GM23338 (cell line): ENCODE measurements around the gene MEF2A. TPM values are rescaled to one million over a fixed set of nuclear protein-coding genes. Genes with fewer than 3 reads are reported as not detected.

Experiments
- ATAC-seq: fragments of 200-7000 bp; cut with Tn5 transposase; 3 replicates; pipeline ENCODE4 v1.9.1; 2020
- DNase-seq: peaks from one replicate; pipeline ENCODE4 v3.0.0-alpha.2; 2015; ENCODE audit warnings: low spot score
- H2AFZ ChIP-seq: fragments of 200-600 bp; sonication (generic); 2 replicates; pipeline ENCODE4 v1.8.0; 2016; ENCODE audit warnings: antibody characterized with exemption, mild to moderate bottlenecking, moderate library complexity
- H3F3A ChIP-seq: fragments of 200-600 bp; sonication (generic); replicated peaks from 2 replicates; pipeline ENCODE4 v1.8.0; 2017; ENCODE audit warnings: antibody characterized with exemption, mixed run types, low read depth
- H3K27ac ChIP-seq: fragments of 200-600 bp; sonication (generic); 2 replicates; pipeline ENCODE4 v1.6.1; 2016; ENCODE audit warnings: low read depth
- H3K27me3 ChIP-seq: fragments of 200-600 bp; sonication (generic); 2 replicates; pipeline ENCODE4 v1.8.0; 2016; ENCODE audit warnings: mild to moderate bottlenecking, mixed run types, moderate library complexity; ENCODE audit not compliant: insufficient read depth
- H3K36me3 ChIP-seq: fragments of 200-600 bp; sonication (generic); 2 replicates; pipeline ENCODE4 v1.8.0; 2016; ENCODE audit warnings: mild to moderate bottlenecking; ENCODE audit not compliant: insufficient read depth
- H3K4me1 ChIP-seq: fragments of 200-600 bp; sonication (generic); 2 replicates; pipeline ENCODE4 v1.8.0; 2016; ENCODE audit warnings: mild to moderate bottlenecking, moderate library complexity; ENCODE audit not compliant: insufficient read depth
- H3K4me2 ChIP-seq: fragments of 200-600 bp; sonication (generic); 2 replicates; pipeline ENCODE4 v1.7.1; 2017; ENCODE audit warnings: mixed run types
- H3K4me3 ChIP-seq: fragments of 200-600 bp; sonication (generic); 2 replicates; pipeline ENCODE4 v1.6.1; 2016; ENCODE audit warnings: mixed run types
- H3K79me2 ChIP-seq: fragments of 200-600 bp; sonication (generic); replicated peaks from 2 replicates; pipeline ENCODE4 v1.8.0; 2017; ENCODE audit warnings: mild to moderate bottlenecking; ENCODE audit not compliant: insufficient read depth
- H3K9me2 ChIP-seq: fragments of 200-600 bp; sonication (generic); 2 replicates; pipeline ENCODE4 v1.8.0; 2017; ENCODE audit not compliant: insufficient read depth
- H4K20me1 ChIP-seq: fragments of 200-600 bp; sonication (generic); replicated peaks from 2 replicates; pipeline ENCODE4 v1.8.0; 2017; ENCODE audit warnings: mild to moderate bottlenecking; ENCODE audit not compliant: insufficient read depth
- H3K27ac Mint-ChIP-seq: 2 replicates; pipeline ENCODE4 v1.8.0; 2020; ENCODE audit warnings: inconsistent platforms, mild to moderate bottlenecking, moderate library complexity, mixed read lengths
- H3K27me3 Mint-ChIP-seq: 3 replicates; pipeline ENCODE4 v1.8.0; 2022; ENCODE audit warnings: low read depth, mild to moderate bottlenecking, moderate library complexity, mixed read lengths, inconsistent platforms; ENCODE audit not compliant: insufficient read depth, poor library complexity
- H3K36me3 Mint-ChIP-seq: 3 replicates; pipeline ENCODE4 v1.8.0; 2021; ENCODE audit warnings: low read depth, mild to moderate bottlenecking, inconsistent platforms, moderate library complexity, mixed read lengths
- H3K4me1 Mint-ChIP-seq: 3 replicates; pipeline ENCODE4 v1.8.0; 2020; ENCODE audit warnings: mild to moderate bottlenecking, inconsistent platforms, mixed read lengths
- H3K4me3 Mint-ChIP-seq: 3 replicates; pipeline ENCODE4 v1.8.0; 2021; ENCODE audit warnings: moderate library complexity, mild to moderate bottlenecking, inconsistent platforms, mixed read lengths
- H3K9me3 Mint-ChIP-seq: 3 replicates; pipeline ENCODE4 v1.8.0; 2020; ENCODE audit warnings: moderate library complexity, mild to moderate bottlenecking, inconsistent platforms, mixed read lengths
- EZH2 ChIP-seq: fragments of 200-600 bp; sonication (generic); IDR thresholded peaks from one replicate; pipeline ENCODE4 v1.8.0; 2017; ENCODE audit warnings: antibody characterized with exemption, mild to moderate bottlenecking, low read depth; ENCODE audit not compliant: unreplicated experiment
- NANOG ChIP-seq: IDR thresholded peaks from 2 replicates; pipeline ENCODE4 v1.6.1; 2016; ENCODE audit warnings: antibody characterized with exemption, borderline replicate concordance
- ZNF114 ChIP-seq: fragments of 250-450 bp; sonication (Bioruptor Pico); IDR thresholded peaks from 2 replicates; pipeline ENCODE4 v1.5.0; 2020; ENCODE audit warnings: mild to moderate bottlenecking, moderate library complexity
- polyA plus RNA-seq: library from polyadenylated mRNA; unstranded; fragments of >200 nt; fragmentation: Nextera tagmentation; extraction: Ambion mirVana; gene quantifications from 2 replicates; pipeline ENCODE4 v1.2.1, GENCODE V29; 2016
- total RNA-seq: library from RNA; depleted of rRNA; stranded (reverse); fragments of >200 nt; shearing (Covaris generic); gene quantifications from 2 replicates; pipeline ENCODE4 v1.2.3, GENCODE V29; 2014
- TF ChIP-seq, protein P1 (sequence below): fragments of 250-450 bp; sonication (Bioruptor Pico); IDR thresholded peaks from 2 replicates; pipeline ENCODE4 v1.5.0; 2020; ENCODE audit warnings: mild to moderate bottlenecking, moderate library complexity
- TF ChIP-seq, protein P2 (sequence below): IDR thresholded peaks from one replicate; pipeline ENCODE4 v1.6.1; 2018; ENCODE audit warnings: antibody characterized with exemption; ENCODE audit not compliant: unreplicated experiment

Gene MEF2A
- total and polyA plus RNA-seq, 2 experiments from 2014 or later: 20.3 to 42.3 TPM

DNA sequence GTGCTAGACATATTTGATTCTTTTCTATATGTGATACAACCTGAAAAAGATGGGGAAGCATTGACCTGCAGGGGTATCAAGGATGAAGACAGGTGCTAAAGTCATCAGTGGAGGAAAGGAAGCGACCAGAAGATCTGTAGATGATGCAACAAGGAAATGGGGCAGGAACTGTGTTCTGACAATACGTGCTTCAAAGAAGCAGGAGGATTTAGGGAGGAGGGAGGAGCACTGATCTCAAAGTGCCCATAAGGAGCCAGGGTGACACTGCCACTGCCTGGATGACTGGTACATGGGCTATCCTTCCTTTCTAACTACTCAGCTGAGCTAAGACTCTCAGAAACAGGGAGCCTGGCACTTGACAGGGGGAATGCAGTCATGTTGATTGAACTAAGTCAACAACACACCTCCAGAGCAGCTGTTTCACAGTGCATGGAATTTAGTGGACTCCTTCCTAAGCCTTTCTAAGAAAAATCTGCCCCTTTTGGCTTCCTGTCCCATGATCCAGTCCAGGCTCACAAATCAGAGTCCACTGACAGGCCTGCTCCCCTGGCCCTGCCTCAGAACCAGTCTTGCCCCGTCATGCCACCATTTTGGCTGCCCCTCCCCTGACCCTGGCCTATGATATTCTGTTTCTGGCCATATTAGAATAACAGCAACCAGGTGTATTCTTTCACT lies 155.5 kb downstream of the MEF2A start (continued):
- TF ChIP-seq, protein P1, sequence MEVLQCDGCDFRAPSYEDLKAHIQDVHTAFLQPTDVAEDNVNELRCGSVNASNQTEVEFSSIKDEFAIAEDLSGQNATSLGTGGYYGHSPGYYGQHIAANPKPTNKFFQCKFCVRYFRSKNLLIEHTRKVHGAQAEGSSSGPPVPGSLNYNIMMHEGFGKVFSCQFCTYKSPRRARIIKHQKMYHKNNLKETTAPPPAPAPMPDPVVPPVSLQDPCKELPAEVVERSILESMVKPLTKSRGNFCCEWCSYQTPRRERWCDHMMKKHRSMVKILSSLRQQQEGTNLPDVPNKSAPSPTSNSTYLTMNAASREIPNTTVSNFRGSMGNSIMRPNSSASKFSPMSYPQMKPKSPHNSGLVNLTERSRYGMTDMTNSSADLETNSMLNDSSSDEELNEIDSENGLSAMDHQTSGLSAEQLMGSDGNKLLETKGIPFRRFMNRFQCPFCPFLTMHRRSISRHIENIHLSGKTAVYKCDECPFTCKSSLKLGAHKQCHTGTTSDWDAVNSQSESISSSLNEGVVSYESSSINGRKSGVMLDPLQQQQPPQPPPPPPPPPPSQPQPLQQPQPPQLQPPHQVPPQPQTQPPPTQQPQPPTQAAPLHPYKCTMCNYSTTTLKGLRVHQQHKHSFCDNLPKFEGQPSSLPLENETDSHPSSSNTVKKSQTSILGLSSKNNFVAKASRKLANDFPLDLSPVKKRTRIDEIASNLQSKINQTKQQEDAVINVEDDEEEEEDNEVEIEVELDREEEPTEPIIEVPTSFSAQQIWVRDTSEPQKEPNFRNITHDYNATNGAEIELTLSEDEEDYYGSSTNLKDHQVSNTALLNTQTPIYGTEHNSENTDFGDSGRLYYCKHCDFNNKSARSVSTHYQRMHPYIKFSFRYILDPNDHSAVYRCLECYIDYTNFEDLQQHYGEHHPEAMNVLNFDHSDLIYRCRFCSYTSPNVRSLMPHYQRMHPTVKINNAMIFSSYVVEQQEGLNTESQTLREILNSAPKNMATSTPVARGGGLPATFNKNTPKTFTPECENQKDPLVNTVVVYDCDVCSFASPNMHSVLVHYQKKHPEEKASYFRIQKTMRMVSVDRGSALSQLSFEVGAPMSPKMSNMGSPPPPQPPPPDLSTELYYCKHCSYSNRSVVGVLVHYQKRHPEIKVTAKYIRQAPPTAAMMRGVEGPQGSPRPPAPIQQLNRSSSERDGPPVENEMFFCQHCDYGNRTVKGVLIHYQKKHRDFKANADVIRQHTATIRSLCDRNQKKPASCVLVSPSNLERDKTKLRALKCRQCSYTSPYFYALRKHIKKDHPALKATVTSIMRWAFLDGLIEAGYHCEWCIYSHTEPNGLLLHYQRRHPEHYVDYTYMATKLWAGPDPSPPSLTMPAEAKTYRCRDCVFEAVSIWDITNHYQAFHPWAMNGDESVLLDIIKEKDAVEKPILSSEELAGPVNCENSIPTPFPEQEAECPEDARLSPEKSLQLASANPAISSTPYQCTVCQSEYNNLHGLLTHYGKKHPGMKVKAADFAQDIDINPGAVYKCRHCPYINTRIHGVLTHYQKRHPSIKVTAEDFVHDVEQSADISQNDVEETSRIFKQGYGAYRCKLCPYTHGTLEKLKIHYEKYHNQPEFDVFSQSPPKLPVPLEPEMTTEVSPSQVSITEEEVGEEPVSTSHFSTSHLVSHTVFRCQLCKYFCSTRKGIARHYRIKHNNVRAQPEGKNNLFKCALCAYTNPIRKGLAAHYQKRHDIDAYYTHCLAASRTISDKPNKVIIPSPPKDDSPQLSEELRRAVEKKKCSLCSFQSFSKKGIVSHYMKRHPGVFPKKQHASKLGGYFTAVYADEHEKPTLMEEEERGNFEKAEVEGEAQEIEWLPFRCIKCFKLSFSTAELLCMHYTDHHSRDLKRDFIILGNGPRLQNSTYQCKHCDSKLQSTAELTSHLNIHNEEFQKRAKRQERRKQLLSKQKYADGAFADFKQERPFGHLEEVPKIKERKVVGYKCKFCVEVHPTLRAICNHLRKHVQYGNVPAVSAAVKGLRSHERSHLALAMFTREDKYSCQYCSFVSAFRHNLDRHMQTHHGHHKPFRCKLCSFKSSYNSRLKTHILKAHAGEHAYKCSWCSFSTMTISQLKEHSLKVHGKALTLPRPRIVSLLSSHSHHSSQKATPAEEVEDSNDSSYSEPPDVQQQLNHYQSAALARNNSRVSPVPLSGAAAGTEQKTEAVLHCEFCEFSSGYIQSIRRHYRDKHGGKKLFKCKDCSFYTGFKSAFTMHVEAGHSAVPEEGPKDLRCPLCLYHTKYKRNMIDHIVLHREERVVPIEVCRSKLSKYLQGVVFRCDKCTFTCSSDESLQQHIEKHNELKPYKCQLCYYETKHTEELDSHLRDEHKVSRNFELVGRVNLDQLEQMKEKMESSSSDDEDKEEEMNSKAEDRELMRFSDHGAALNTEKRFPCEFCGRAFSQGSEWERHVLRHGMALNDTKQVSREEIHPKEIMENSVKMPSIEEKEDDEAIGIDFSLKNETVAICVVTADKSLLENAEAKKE (CRISPR knock-in tag): no peak
- TF ChIP-seq, protein P2, sequence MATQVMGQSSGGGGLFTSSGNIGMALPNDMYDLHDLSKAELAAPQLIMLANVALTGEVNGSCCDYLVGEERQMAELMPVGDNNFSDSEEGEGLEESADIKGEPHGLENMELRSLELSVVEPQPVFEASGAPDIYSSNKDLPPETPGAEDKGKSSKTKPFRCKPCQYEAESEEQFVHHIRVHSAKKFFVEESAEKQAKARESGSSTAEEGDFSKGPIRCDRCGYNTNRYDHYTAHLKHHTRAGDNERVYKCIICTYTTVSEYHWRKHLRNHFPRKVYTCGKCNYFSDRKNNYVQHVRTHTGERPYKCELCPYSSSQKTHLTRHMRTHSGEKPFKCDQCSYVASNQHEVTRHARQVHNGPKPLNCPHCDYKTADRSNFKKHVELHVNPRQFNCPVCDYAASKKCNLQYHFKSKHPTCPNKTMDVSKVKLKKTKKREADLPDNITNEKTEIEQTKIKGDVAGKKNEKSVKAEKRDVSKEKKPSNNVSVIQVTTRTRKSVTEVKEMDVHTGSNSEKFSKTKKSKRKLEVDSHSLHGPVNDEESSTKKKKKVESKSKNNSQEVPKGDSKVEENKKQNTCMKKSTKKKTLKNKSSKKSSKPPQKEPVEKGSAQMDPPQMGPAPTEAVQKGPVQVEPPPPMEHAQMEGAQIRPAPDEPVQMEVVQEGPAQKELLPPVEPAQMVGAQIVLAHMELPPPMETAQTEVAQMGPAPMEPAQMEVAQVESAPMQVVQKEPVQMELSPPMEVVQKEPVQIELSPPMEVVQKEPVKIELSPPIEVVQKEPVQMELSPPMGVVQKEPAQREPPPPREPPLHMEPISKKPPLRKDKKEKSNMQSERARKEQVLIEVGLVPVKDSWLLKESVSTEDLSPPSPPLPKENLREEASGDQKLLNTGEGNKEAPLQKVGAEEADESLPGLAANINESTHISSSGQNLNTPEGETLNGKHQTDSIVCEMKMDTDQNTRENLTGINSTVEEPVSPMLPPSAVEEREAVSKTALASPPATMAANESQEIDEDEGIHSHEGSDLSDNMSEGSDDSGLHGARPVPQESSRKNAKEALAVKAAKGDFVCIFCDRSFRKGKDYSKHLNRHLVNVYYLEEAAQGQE: no peak

DNA sequence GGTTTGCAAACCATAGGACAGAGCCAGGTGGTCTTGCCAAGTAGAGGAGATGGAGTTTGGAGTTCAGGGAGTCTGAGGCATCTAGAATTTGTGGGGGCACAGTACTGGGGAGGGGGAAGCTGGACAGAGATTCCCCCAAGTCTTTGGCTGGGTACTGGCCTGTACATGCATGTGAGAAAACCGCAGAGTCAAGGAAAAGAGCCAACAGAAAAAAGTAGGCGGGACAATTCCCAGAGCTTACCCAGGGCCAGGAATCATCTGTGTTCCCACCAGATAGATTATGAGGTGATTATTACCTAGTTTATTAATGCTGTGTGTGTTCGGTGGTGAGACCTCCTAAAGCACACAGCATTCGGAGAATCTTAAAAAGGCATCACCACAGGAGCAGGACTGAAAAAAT lies 156.1 kb downstream of the MEF2A start:
- Histone ChIP-seq H2AFZ (no peak overlapping the region), H3K27me3 (no peaks in the 10 kb centered on the region), H3K4me3 (no peak overlapping the region), H3K4me2 (no peak overlapping the region), H3K9me2 (peaks cover 11% of the 10 kb centered on the region), H3K4me1 (peaks cover 3% of the 10 kb centered on the region; the same call in 1 of the 2 replicates), H3K79me2 (no peaks in the 10 kb centered on the region), H3K36me3 (no peaks in the 10 kb centered on the region), H4K20me1 (no peaks in the 10 kb centered on the region), H3F3A (no peaks in the 10 kb centered on the region), H3K27ac (no peak overlapping the region)
- H3K4me3 Mint-ChIP-seq: no peak overlapping the region
- ATAC-seq: no peak
- peaks cover 9% of the 10 kb centered on the region; the same call in 2 of the 3 replicates for H3K9me3 Mint-ChIP-seq
- no peak for DNase-seq
- H3K36me3 Mint-ChIP-seq: peaks cover 30% of the 10 kb centered on the region
- peaks cover 2% of the 10 kb centered on the region for H3K27me3 Mint-ChIP-seq
- no peak overlapping the region for H3K27ac Mint-ChIP-seq
- H3K4me1 Mint-ChIP-seq: peaks cover 18% of the 10 kb centered on the region
- no peak for TF ChIP-seq NANOG
- TF ChIP-seq, protein P1 (CRISPR knock-in tag): no peak
- no peak for TF ChIP-seq EZH2
- no peak for TF ChIP-seq ZNF114
